ENCODE data around the gene AMN1.

Gene AMN1

DNA sequence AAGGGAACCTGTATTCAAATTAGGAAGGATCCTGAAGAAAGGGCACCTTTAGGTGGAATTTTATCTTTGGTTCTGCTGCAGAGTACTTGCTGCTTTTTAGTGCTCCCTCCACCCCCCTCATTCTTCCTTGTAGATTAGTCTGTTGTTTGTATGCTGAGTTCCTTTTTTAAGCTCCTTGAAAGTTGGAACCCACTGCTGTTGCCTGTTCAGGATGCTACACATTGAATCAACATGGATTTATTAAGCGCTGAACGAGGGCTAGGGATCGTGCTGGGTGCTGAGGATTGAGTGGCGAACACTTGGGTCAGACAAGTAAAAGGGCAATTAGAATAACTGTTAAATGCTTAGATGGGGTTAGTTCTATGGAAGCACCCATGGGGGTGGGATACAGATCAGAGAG lies 884 bp upstream of the AMN1 start:
- no peaks in the 10 kb centered on the region for H3K79me2 ChIP-seq (ENCODE audit: insufficient read depth, low read depth)
- H3K36me3 ChIP-seq (ENCODE audit: insufficient read depth), result no peaks in the 10 kb centered on the region
- H3K4me3 ChIP-seq (IDR thresholded peaks at IDR 0.05; ENCODE audit: insufficient read depth, low read depth, low read length), result no peak overlapping the region
- peaks cover 31% of the 10 kb centered on the region for H3K4me1 ChIP-seq (ENCODE audit: low read depth, poor library complexity, severe bottlenecking)
- no peaks in the 10 kb centered on the region for H4K20me1 ChIP-seq (ENCODE audit: insufficient read depth)
- H3K4me2 ChIP-seq, result peak overlapping the region; percentile 44
- H3K9ac ChIP-seq, result peak overlapping the region; percentile 79
- H3K27me3 ChIP-seq (ENCODE audit: insufficient read depth, low read depth), result no peaks in the 10 kb centered on the region
- TF ChIP-seq, protein P1, sequence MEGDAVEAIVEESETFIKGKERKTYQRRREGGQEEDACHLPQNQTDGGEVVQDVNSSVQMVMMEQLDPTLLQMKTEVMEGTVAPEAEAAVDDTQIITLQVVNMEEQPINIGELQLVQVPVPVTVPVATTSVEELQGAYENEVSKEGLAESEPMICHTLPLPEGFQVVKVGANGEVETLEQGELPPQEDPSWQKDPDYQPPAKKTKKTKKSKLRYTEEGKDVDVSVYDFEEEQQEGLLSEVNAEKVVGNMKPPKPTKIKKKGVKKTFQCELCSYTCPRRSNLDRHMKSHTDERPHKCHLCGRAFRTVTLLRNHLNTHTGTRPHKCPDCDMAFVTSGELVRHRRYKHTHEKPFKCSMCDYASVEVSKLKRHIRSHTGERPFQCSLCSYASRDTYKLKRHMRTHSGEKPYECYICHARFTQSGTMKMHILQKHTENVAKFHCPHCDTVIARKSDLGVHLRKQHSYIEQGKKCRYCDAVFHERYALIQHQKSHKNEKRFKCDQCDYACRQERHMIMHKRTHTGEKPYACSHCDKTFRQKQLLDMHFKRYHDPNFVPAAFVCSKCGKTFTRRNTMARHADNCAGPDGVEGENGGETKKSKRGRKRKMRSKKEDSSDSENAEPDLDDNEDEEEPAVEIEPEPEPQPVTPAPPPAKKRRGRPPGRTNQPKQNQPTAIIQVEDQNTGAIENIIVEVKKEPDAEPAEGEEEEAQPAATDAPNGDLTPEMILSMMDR (conservative IDR thresholded peaks at IDR 0.05; ENCODE audit: low read depth, low read length), result no peak
- H3K27ac ChIP-seq, result peak overlapping the region; percentile 85
- peak overlapping the region; percentile 87; the same call in 1 of the 2 replicates for H2AFZ ChIP-seq (ENCODE audit: low read depth)

DNA sequence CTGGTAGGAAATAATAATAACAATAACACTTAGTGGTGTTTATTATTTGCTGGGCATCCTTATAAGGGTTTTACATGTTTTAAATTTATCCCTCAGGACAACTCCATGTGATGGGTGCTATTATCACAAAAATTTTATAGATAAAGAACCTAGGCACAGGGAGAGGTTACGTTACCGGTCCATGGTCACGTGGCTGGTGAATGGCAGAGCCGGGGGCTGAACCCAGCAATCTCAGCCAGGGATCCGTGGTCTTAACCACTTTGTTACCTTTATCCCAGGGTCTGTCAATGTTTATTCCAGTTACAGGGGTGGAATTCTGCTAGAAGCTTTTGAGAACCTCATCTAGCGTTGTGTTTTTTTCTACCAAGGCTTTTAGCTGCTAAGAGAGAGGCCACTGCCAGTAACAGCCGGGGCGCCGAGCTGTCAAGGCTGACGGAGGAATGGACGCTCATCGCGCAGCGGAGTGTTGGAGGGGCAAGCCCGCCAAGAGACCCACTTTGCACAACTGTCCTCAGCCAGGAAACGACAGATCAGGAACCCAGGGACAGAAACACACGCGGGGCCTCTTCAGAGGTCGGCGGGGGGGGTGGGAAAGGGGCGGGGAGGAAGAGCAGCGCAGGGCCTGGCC lies 418 bp downstream of the AMN1 start:
- H3K4me2 ChIP-seq, result peak overlapping the region; percentile 76
- no peaks in the 10 kb centered on the region for H3K79me2 ChIP-seq (ENCODE audit: insufficient read depth, low read depth)
- H3K4me1 ChIP-seq (ENCODE audit: low read depth, poor library complexity, severe bottlenecking), result peaks cover 20% of the 10 kb centered on the region
- H4K20me1 ChIP-seq (ENCODE audit: insufficient read depth), result no peaks in the 10 kb centered on the region
- TF ChIP-seq, protein P1 (conservative IDR thresholded peaks at IDR 0.05; ENCODE audit: low read depth, low read length), result no peak
- peak overlapping the region; percentile 84 for H3K9ac ChIP-seq
- H3K36me3 ChIP-seq (ENCODE audit: insufficient read depth), result no peaks in the 10 kb centered on the region
- H2AFZ ChIP-seq (ENCODE audit: low read depth), result peak overlapping the region; percentile 53
- H3K27ac ChIP-seq, result peak overlapping the region; percentile 85
- no peaks in the 10 kb centered on the region for H3K27me3 ChIP-seq (ENCODE audit: insufficient read depth, low read depth)
- no peak overlapping the region for H3K4me3 ChIP-seq (IDR thresholded peaks at IDR 0.05; ENCODE audit: insufficient read depth, low read depth, low read length)

DNA sequence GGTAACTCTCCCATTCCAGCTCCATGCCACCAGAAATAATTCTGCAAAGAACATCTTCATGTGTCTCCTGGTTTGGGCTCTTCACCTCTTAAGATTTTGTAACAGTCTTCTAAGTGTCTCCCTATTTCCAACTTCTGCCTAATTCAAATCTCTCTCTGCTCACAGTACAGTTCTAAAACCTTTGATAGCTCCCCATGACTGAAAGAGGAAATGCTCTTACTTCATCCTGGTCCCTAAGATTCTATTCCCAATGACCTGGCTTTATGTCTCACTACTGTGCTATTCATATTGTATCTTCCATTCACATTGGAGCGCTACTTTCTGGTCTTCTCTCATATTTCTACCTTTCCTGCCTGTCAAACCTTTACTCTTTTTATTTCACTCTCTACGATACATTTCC lies 1.6 kb downstream of the AMN1 start:
- Histone ChIP-seq H4K20me1 (ENCODE audit: insufficient read depth) (no peaks in the 10 kb centered on the region), H3K79me2 (ENCODE audit: insufficient read depth, low read depth) (no peaks in the 10 kb centered on the region), H3K4me2 (no peak overlapping the region), H3K36me3 (ENCODE audit: insufficient read depth) (no peaks in the 10 kb centered on the region), H2AFZ (ENCODE audit: low read depth) (no peak overlapping the region), H3K4me1 (ENCODE audit: low read depth, poor library complexity, severe bottlenecking) (peaks cover 11% of the 10 kb centered on the region), H3K27me3 (ENCODE audit: insufficient read depth, low read depth) (no peaks in the 10 kb centered on the region), H3K27ac (no peak overlapping the region), H3K4me3 (IDR thresholded peaks at IDR 0.05; ENCODE audit: insufficient read depth, low read depth, low read length) (no peak overlapping the region), H3K9ac (no peak overlapping the region)
- TF ChIP-seq, protein P1 (conservative IDR thresholded peaks at IDR 0.05; ENCODE audit: low read depth, low read length), result no peak

DNA sequence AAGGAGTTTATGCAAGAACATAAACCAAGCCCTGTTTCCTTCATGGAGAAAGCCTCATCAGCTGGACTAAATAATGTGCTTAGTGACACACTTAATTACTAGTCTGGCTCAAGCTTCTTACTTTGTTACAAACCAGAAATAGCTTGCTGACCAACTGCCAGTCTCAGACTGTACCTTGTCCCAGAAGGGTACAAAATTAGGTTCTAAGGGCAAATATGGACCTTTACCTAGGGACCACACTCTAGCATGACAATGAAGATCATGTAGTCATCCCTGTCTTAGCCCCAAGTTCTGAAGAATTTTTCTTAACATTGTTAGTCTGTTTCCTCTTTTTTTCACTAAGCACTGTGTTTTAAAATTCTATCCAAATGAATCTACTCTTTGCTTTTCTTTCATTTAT lies 2.2 kb downstream of the AMN1 start:
- Histone ChIP-seq H3K79me2 (ENCODE audit: insufficient read depth, low read depth) (no peaks in the 10 kb centered on the region), H3K4me3 (IDR thresholded peaks at IDR 0.05; ENCODE audit: insufficient read depth, low read depth, low read length) (no peak overlapping the region), H3K9ac (no peak overlapping the region), H3K4me2 (no peak overlapping the region), H2AFZ (ENCODE audit: low read depth) (no peak overlapping the region), H4K20me1 (ENCODE audit: insufficient read depth) (no peaks in the 10 kb centered on the region), H3K4me1 (ENCODE audit: low read depth, poor library complexity, severe bottlenecking) (peaks cover 11% of the 10 kb centered on the region), H3K27me3 (ENCODE audit: insufficient read depth, low read depth) (no peaks in the 10 kb centered on the region), H3K36me3 (ENCODE audit: insufficient read depth) (no peaks in the 10 kb centered on the region), H3K27ac (no peak overlapping the region)
- TF ChIP-seq, protein P1 (conservative IDR thresholded peaks at IDR 0.05; ENCODE audit: low read depth, low read length), result no peak

All from KMS-11 (cell line).